GM18861 (cell line): Measurements from ENCODE around the gene CFAP299.
"Not testable (repeated sequence)": the region's sequence is repeated elsewhere in the genome, so short reads cannot be mapped to it uniquely, and the experiment has no call there.

Experiments
- ATAC-seq: cut with Tn5 transposase; IDR thresholded peaks from one replicate; pipeline ENCODE4 v1.9.1; 2021; ENCODE audit not compliant: unreplicated experiment

Gene CFAP299

DNA sequence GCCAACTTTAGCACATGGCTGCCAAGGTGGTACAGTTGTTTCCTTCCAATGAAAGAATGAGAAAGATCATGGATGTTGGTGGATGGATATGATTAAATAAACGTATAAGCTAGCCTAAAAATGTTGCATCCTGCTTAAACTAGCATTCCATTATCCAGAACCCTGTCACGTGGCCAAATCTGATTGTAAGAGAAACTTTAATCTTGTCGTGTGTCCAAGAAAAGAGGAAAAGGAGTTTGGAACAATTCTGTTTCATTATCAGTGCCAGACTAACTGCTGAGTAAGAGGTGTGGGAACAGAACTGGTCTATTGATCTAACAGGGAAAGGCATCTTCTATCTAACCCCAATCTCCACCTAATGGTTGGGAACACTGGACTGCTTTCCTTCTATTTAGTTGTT, 369.8 kb downstream of the CFAP299 start:
- no peak for ATAC-seq

- no peak for ATAC-seq
Measured at GRCh38 chr4:80709082-80709869, 373.7 kb downstream of the CFAP299 start.

DNA sequence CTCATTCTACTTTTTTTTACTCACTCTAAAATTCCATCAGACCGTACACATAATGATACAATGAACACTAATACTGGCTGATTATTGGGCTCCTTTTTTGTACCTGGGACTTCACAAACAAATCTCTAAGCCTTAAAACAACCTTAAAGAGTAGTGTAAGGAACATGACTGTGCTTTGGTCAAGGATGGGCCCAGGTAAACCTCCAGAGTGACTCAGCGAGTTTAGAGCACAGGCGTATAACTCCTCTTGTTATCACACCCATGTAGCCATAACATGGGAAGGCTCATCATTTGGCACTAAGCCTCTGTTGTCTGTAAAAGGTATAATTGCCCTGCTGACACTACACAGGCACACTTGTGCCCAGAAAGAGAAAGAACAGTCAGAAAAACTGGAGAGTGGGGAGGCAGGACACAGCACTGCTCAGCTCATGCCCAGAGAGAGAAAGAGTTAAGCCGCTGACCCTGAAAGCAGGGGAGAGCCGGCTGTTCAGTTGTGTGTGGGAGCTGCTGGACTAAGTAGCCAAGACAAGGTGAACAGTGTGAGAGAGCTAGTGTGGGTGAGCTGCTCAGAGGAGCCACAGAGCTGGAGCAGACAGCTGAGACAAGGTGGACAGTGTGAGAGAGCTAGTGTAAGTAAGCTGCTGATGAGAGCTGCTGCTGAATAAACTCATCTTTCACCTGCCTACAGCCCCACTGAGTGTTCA, 375.4 kb downstream of the CFAP299 start:
- no peak for ATAC-seq

GRCh38 chr4:80711956-80712355, 376.4 kb downstream of the CFAP299 start:
- no peak for ATAC-seq

DNA sequence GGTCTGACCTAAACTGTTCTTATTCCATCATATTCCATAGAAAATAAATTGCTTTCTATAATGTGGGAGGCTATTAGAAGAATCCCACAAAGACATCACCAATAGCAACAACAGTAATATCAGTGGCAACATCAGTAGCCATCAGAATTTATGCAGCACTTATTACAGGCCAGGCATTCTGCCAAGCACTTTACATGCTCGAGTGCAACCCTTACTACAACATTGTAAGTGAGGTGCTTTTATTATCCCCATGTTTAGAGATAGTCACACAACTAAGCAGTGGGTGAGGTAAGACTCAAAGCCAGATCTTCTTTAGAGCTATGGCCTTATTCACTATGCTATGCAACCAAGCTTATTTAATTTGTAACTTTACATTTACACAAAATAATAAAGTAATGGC, 377.9 kb downstream of the CFAP299 start:
- ATAC-seq: no peak

- ATAC-seq: no peak
Measured at GRCh38 chr4:80717204-80717603, 381.7 kb downstream of the CFAP299 start.

GRCh38 chr4:80726471-80726870, 390.9 kb downstream of the CFAP299 start:
- no peak for ATAC-seq

DNA sequence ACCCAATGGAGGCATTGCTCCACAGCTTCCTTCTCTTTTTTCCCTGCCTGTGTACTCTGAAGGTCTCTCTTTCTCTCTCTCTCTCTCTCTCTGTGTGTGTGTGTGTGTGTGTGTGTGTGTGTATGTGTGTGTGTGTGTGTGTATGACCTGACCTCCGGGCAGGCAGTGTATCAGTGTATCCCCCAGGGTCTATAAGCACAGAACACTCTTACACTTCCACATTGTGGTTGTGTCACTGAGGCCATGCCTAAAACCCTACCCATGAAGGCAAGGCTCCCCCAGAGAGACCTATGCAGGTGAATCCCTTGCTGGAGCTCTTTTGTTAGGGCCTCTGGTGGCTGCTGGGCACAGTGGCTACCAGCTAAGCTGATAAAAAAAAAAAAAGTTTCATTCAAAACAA, 394.6 kb downstream of the CFAP299 start:
- ATAC-seq: no peak

DNA sequence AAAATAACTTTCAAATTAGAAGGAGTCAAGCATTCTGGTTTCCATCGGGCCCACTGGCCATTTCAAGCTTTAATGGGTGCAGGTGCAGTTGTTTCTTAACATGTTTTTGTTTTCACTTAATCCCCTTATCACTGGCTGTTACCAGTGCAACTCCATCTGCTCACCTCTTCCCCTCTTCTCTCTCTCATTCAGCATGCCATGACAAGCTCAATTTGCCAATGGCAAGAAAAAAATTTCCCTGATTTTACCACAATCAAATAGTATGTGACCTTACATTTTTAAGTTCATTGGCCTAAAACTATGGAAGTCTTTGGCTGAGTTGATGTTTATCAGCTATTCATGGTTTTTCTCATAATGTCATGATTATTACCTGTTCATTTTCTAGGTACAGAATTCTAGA, 395.9 kb downstream of the CFAP299 start:
- no peak for ATAC-seq

DNA sequence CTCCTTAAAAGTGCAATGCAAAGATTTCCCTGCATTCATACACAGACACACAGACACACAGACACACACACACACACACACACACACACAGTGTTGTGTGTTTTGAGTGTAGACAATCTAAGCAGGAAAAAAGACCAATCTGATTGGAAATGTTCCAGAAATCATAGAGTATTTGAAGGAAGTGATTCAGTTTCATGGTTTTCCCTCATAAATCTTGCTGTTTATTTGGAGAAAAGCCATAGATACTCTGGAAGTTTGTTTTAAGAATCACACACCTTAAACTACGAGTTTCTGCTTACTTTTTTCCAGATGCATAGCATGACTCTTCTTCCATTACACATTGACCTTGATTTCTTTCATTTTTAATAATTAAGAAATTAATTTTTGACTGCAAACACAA, 396.5 kb downstream of the CFAP299 start:
- no peak for ATAC-seq

GRCh38 chr4:80740375-80740774, 404.8 kb downstream of the CFAP299 start:
- no peak for ATAC-seq

- not testable (repeated sequence) for ATAC-seq
Measured at GRCh38 chr4:80749558-80749957, 414.0 kb downstream of the CFAP299 start.

DNA sequence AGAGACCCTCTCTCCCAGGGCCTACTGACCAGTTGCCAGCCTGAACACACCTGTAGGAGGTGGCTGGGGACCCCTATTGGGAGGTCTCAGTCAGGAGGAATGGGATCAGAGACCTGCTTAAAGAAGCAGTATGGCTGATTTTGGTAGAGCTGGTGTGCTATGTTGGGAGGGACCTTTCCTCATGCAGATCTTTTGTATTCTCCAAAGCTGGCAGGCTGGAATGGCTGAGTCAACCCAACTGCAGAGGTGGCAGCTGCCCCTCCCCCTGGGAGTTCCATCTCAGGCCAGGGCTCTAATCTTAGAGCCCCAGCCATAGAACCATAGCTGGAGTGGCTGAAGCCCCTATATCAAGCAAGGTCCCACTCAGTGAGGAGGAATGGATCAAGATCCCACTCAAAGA, 415.7 kb downstream of the CFAP299 start:
- ATAC-seq: no peak

DNA sequence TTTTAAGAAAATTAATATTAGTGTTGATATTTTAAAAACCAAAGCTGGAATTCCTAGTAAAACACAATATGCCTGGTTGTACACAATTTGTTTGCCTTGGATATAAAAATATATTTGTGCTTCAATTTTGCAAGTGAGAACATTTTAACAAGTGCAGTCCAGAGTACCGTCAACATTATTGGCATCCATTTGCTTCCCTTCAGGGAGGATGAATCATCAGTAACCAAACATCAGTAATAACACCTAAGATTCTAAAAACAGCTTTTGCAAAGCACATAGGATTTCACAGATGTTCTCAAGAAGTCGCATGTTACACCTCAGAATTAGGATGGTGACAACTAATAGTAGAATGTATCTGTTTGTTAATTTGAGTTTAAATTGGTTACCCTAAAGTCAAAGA, 432.4 kb downstream of the CFAP299 start:
- no peak for ATAC-seq

- ATAC-seq: no peak
Measured at GRCh38 chr4:80776168-80776567, 440.6 kb downstream of the CFAP299 start.

DNA sequence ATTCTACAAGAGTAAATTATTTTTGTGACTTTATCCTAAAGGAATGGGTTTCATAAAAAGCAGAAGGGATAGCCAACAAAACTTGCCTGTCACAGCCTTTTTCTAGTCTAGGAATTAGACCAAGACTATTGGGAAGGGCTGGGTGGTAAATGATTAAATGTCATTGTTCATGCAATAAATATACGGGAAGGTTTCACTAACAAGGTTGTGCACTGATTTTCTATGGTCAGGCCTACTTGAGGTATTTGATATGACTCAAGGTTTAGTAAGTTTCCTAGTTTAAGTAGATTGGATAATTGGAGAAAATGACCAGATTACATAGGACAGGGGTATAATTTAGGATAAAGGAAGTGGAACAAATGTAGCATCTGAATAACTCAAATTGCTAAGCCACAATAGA, 445.9 kb downstream of the CFAP299 start:
- no peak for ATAC-seq

DNA sequence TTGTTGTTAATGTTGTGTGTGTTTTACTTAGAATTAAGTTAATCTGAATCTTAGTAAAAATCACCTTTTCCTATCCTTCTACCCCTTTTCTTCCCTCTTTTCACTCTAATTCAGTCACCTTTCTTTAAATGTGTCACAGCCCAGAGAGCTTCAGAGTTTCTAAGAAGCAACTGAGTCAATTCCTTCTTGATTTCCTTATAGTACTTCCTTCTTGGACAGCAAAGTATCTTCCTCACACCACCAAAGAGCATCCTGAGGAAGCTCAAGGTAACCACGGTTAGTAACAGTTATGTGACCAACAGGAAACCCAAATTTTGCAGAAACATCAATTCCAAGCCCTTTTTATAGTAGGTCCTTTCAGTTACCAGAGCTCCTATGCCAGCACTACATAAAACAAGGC, 451.8 kb downstream of the CFAP299 start:
- ATAC-seq: no peak

DNA sequence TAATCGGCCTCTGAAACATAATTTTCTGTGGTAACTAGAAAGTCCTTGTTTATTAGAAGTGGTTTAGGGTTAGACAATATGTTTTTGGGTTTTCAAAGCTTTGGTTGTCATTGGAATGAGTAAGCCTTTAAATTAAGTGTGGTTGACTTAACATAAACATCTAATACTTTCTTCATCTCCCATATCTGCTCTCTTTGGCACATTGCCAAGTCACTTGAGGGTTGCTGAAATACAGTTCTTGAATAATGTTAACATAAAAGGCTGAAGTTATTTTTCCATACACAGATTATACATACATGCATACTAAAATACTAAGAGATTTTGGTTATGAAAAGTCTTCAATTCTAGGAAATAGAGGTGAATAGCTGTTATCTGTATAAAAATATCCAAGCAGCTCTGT, 453.3 kb downstream of the CFAP299 start:
- ATAC-seq: no peak

- ATAC-seq: no peak
Measured at GRCh38 chr4:80790152-80790551, 454.6 kb downstream of the CFAP299 start.

GRCh38 chr4:80793660-80794059, 458.1 kb downstream of the CFAP299 start:
- not testable (repeated sequence) for ATAC-seq

DNA sequence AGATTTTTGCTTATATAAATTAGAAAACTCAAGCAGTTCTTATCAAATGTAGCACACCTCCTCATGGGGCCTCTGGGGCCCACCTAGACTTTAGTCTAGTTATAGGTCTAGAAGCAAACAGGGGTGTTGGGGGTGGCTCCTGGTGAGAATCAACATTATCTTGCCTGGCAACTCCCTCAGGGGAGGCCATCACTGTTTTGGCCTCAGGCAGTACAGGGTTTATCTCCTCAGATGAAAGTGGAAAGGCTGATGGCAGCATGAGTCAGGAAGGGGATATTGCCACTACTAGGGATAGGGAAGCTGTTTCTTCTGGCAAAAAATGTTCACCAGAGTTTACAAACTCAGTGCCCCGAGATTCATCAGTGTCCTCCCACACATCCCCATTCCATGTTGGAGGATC, 462.6 kb downstream of the CFAP299 start:
- no peak for ATAC-seq

GRCh38 chr4:80800719-80801118, 465.2 kb downstream of the CFAP299 start:
- ATAC-seq: not testable (repeated sequence)

- ATAC-seq: no peak
Measured at GRCh38 chr4:80803337-80803736, 467.8 kb downstream of the CFAP299 start.
